Keratinocyte (primary cell): Measurements from ENCODE around the gene LENG1.

Experiments used
- CTCF ChIP-seq, 3 experiments: IDR thresholded peaks in 1 of 3; conservative IDR thresholded peaks in 1 of 3; optimal IDR thresholded peaks in 1 of 3; 2 replicates in 2 of 3; 3 replicates in 1 of 3; pipeline versions ENCODE3 to v1.5.1; 2011; ENCODE audit warnings: low read length in 3 of 3, mild to moderate bottlenecking in 3 of 3, moderate library complexity in 2 of 3, control low read depth in 1 of 3, inconsistent platforms in 1 of 3; ENCODE audit not compliant: insufficient read depth in 2 of 3; ENCODE audit errors: extremely low read depth in 1 of 3
- EZH2 ChIP-seq: IDR thresholded peaks from one replicate; pipeline ENCODE4 v1.6.1; 2012; ENCODE audit warnings: inconsistent platforms, mild to moderate bottlenecking, low read length, moderate library complexity

DNA sequence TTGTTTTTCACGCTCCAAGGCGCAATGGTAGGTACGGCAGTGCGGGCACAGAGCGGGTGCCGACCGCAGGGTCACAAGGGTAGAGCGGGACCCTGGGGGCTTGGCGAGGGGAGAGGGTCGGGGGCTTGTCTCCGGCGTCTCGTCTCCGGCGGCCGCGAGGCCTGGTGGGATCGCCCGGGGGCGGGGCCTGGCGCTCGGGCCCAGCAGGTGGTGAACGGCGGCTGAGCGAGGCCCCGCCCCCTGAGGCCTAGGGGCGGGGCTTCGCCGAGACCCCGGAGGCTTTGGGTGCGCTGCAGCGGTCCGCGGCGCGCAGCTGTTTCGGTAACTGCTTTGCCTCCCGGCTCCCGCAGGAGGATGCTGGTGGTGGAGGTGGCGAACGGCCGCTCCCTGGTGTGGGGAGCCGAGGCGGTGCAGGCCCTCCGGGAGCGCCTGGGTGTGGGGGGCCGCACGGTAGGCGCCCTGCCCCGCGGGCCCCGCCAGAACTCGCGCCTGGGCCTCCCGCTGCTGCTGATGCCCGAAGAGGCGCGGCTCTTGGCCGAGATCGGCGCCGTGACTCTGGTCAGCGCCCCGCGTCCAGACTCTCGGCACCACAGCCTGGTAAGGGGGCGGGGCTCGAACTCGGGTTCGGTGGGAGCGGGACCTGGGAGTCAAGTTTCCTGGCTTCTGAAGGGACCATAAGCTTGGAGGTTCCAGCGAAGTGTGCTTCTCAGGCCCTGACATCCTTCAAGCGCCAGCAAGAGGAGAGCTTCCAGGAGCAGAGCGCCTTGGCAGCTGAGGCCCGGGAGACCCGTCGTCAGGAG, 31.7 kb upstream of the LENG1 start, which contains the start of gene TSEN34:
- no peak for TF ChIP-seq CTCF (optimal IDR thresholded peaks at IDR 0.05 in 1 of 3, IDR thresholded peaks at IDR 0.05 in 1 of 3, conservative IDR thresholded peaks at IDR 0.05 in 1 of 3; ENCODE audit: extremely low read depth in 1 of 3, insufficient read depth in 2 of 3, low read length in 3 of 3)
- no peak for TF ChIP-seq EZH2
